GM21381 (cell line): Measurements from ENCODE around the gene SIRT5.
A peak's percentile ranks its signal among the peaks of the same experiment; 100 is the strongest.

Experiments used
- ATAC-seq: cut with Tn5 transposase; IDR thresholded peaks from one replicate; pipeline ENCODE4 v1.9.1; 2021; ENCODE audit warnings: mild to moderate bottlenecking, moderate library complexity; ENCODE audit not compliant: unreplicated experiment

Gene SIRT5

DNA sequence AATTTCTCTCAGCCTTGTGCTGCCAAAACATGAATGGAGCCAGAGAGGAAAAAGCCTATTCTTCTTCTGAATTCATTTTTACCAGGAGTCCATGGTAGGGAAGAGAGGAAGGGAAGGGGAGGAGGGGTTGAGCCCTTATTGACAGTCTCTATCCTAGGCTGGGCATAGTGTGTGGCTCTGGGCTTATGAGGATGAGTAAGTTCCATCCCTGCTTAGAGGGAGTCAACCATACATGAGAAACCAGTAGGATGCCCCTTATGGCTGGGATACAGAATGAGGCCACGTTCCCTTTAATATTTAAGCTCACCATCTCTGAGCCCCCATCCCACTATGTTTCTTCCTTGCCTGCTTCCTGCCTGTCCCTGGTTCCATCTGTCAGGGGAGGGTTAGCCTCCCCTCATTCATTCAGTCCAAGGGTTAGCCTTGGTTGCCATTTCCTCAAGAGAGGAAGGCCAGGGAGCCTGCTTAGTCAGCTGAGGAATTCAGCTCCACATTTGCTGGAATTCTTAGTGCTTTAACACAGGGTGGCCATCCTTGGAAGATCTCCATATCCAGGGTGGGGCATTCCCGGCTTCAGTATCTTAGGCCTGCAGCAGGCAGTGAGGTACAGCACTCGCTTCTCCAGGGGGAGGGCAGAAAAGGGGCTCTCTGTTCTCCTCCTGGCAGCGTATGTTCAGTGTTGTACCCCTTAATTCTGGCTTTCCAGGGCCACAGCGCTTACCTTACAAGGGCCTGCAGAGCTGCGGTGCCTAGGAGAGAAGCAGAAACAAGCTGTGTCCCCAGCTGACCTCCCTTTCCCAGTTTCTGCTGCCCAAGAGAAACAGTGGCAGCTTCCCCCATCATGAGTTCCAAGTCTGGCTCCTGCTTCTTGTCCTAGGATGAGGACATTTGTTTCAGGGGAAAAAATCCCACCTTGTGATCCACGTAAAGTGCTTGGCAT, 12.5 kb downstream of the SIRT5 start:
- ATAC-seq = no peak

DNA sequence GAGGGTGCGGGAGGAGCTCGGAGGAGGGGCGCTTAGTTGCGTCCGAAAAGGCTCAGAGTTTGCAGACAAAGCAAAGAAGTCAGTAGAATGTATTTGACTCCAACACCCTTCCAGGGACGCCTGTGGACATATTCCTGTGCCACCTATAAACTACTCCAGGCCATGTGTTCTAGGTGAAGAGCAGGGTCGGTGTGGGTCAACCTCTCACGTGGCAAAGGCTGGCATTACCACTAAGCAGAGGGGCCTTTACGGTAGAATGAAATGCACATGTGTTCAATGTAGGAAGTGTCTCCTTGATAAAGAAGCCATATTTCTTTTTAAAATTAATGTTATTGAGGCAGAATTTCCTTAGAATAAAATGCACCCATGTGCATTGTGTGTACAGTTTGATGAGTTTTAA, 15.4 kb downstream of the SIRT5 start:
- ATAC-seq = no peak

DNA sequence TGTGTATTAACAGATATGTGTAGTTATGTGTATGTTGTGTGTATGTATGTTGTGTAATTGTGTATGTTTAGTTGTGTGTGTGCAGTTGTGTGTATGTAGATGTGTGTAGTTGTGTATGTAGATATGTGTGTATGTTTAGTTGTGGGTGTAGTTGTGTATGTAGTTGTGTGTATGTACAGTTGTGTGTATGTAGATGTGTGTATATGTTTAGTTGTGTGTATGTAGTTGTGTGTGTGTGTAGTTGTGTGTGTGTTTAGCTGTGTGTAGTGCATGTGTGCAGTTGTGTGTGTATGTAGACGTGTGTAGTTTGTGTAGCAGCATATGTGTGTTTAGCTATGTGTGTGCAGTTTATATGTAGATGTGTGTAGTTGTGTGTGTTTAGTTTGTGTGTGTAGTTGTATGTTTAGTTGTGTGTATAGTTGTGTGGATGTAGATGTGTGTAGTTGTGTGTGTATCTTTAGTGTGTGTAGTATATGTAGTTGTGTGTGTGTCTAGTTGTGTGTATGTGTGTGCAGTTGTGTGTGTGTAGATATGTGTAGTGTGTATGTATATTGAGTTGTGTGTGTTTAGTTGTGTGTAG, 16.3 kb downstream of the SIRT5 start:
- no peak for ATAC-seq

DNA sequence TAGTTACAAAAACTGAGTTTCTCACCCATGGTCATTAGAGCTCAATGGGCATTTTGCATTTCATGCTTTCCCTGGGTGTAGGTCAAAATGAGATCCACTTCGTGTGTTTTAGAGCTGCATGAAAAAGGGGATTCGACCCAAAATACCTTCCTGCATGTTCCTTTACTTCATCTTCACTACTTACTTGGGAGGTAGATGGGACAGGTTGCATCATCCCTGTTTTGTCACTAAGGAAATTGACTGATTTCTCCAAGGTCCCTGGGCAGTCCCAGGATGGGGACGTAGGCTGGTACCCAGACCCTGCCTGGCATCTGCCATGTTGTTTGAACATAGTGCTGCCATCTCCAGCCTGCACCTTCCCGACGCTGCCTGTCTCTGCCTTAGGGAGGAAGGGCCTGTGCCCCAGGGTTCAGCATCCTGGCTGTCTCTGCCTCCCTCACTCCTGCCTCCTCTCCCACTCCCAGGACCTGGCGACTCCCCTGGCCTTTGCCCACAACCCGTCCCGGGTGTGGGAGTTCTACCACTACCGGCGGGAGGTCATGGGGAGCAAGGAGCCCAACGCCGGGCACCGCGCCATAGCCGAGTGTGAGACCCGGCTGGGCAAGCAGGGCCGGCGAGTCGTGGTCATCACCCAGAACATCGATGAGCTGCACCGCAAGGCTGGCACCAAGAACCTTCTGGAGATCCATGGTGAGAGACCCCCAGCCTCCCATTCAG, 17.0 kb downstream of the SIRT5 start:
- no peak for ATAC-seq

DNA sequence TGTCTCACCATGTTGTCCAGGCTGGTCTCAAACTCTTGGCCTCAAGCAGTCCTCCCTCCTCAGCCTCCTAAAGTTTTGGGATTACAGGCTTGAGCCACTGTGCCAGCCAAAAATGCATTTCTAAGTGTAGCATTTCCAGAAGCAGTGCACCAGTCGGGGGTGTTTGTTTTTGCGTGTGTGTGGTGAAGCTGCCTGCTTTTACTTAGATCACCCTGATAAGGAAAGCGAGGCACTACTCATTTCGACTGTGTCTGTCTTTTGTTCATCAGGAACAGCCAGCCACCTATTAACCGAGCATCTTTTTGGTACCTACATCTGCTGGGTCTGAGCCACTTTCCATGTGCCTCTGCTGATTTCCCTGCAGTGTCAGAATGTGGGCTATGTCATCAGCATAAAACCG, 18.7 kb downstream of the SIRT5 start:
- no peak for ATAC-seq

DNA sequence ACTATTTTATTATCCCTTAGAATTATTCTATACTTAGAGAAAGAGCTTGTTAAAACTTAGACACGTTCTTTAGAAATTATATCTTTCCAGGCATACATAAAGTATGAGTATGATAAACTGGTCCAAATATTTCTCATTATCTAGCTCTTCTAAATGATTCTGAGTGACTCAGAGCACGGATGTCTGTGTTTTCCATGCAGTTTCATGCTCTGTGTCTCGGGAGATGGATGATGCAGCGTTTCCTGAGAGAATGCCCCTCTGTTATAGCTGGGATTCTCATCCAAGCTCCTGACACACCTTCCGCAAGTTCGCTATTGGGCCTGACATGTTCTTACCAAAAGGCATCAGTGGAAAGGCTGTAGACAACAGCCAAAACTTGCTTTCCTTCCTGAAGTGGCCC, 19.3 kb downstream of the SIRT5 start:
- no peak for ATAC-seq

DNA sequence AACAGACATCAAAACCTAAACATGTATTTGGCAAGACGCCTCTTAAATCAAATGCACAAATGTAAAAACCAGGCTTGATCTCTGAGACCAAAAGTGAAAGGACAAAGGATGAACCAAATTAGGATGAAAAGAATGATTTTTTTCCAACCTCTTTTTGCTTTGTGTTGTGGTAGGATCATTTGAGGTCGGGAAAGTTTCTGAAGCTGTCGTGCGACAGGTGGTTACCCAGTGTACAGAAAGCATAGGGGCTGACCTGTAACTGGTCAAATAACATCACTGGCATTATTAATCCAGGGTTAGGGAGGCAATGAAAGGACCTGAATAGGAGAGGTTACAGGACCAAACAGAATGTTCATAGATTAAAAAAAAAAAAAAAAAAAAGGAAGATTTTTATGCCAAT, 22.7 kb downstream of the SIRT5 start:
- no peak for ATAC-seq

DNA sequence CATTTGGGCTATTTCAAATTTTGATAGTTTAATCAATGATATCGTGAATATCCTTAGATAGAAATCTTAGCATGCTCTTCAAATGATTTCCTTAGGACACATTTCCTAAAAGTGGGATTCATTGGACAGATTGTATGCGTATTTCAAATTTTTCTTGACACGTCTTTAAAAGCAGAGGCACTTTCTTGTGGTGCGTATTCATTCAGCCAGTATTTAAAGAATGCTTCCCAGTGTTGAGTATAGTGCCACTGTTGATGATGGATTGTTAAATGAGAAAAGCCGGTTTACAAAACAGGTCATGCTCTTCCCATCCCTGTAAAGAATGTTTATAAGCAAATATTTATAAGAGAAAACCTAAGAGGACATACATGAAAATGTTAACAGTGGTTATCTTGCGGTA, 25.6 kb downstream of the SIRT5 start:
- no peak for ATAC-seq

DNA sequence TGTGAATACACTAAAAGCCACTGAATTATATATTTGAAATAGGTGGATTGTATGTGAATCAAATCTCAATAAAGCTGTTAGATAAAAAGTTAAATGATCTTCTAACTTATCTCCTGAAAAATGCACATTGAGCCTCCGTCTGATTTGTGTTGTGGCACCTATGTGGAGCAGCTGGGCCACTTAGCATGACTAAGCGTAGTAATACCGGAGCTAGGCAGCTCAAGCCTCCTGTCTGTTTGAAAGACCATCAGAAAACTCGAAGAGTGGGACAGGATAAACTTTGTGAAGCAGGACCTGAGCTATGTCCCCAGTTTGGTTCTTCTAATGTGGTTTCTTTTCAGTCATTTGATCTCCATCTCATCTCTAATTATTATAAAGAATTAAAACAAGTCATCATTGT, 29.7 kb downstream of the SIRT5 start:
- ATAC-seq = no peak

DNA sequence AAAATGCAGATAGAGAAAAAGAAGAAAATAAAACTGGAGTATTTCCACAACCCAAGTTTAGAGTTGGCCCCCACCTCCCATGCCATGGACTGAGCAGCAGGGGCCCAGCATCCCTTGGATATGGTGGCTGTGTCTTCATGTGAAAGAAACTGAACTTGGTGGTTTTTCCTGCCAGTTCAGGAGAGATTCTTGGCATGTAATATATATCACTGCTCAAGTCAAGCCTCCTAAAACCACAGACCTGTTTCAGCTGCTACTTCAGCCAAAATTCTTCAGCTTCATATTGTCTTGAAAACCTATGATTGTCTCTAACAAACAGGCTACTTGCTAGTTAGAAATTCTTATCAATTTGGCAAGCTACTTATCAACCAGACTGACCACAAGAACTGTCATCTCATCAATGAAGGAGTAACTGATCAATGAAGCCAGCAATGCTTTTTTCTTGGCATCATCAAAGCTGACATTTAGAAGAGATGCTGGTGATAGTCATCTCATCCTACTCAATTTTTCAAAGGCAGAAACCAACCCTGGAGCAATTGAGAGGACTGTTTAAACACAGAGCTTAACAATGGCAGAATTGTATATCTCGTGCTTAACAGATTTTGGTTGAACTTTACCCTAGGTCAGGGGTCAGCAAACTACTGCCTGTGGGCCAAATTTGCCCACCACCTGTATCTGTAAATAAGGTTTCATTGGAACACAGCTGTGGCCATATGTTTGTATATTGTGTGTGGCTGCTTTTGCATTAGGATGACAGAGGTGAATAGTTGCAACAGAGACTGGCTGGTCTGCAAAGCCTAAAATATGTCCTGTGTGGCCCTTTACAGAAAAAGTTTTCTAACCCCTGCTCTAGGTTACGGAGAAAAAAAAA, 30.4 kb downstream of the SIRT5 start:
- no peak for ATAC-seq

DNA sequence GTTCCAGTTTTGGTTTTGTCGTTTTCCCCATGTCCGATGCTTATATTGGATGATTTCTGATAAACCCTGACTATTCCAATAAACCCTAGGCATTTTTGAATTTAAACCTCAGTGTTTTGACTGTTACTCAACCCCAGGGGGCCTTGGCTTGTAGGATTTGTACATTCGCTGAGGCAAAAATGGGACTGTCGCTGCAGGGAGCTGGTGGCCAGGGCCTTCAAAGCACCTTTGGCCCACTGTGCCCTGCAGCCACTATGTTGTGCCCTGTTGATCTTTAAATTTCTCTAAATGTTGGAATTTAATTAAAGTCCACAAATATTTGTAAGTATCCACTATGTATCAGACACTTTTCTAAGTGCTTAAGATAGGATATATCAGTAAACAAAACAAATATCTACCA, 31.2 kb downstream of the SIRT5 start:
- ATAC-seq = no peak

DNA sequence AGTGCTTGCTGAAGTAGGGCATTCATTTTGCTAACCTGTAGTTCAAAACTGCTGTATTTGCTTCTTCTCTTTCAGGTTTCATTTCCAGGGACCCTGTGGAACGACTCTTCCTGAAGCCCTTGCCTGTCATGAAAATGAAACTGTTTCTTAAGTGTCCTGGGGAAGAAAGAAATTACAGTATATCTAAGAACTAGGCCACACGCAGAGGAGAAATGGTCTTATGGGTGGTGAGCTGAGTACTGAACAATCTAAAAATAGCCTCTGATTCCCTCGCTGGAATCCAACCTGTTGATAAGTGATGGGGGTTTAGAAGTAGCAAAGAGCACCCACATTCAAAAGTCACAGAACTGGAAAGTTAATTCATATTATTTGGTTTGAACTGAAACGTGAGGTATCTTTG, 37.3 kb downstream of the SIRT5 start:
- ATAC-seq = no peak

DNA sequence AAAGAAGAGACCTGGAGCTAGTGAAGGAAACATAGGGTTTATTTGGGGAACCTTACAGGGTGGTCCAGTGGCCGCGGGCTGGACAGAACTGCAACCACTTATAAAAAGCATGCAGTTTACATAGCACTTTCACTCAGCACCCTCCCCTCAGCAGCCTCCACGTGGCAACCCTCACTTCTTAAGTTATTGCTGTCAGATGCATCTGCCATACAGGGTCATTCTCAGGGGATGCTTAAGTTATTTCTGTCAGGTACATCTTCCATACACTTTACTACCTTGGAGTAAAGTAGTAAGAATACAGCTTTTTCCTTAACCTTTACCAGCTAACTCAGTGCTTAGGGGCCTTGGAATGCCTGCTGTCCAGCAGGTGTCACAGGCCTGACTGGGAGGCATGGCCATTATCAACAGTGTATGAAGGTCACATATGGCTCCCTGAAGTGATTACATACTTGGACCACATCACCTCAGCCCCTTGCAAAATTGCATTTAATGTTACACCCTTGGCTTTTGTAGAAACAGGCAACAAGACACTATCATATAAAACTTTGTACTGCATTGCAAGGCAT, 38.7 kb downstream of the SIRT5 start:
- ATAC-seq = no peak

DNA sequence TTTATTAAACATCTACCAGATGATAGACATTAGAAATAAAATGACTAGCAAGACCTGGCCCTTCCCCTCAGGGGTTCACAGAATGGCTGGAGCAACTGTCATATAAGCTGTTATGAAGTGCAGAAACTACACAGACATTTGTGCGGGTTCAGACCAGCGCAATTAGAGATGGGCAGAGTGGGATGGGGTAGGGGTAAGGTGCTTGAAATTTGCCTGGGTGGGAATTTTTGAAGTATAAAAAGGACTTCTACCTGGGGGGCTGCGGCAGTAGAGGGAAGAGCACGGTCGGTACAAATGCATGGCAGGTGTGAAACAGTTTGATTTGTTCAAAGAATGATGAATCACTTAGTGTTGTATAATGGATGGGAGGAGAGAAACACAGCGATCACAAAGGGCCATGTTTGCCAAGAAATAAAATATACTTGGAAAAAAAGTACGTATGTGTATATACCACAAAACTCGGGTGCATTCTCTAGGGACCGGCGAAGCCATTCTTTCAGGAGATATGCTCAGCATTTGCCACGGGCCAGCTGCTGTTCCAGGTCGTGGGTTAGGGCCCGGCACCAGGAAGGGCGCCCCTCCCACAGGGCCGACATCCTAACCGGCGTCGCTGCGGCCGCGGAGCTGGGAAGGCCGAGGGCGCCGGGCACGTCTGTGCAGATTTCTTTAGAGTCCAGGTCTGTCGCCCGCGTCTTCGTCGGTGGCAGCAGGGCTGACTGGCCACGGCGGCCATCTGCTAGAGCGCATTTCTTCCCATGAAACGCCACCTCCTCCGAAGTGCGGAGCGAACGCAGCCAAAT, 39.9 kb downstream of the SIRT5 start:
- ATAC-seq = peak; percentile 18

DNA sequence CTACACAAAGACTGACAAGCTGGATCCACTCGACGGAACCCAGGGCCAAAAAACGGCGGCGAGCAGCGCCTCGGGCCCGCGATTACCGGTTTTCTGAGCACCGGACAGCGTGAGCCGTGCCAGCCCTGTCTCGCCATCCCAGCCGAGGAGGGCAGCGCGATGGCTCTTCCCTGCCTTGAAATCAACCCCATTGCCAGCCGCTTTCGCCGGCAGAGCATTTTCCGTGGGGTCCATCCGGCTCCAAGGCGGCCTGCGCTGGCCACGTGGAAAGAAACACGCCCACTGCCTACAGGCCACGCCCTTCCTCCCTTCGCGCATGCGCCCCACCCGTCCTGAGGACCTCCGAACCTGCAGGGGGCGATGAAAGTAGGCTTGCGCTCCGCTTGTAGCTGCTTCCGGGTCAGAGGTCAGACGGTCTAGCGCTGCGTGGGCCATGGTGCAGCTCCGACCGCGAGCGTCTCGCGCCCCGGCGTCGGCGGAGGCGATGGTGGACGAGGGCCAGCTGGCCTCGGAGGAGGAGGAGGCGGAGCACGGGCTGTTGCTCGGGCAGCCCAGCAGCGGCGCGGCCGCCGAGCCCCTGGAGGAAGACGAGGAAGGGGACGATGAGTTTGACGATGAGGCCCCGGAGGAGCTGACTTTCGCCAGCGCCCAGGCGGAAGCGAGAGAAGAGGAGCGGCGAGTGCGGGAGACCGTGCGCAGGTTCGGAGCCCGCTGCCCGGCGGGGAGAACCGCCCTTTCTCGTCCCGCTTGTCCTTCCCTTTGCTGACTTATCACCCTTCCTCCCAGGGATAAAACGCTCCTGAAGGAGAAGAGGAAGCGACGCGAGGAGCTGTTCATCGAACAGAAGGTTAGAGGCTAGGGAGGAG, 40.8 kb downstream of the SIRT5 start, which contains the start of gene NOL7:
NOL7 (plus strand) TSS at position 410 of the 866 bp plus-strand sequence; CDS start at position 434, 24 bp downstream.
- peak; percentile 92 for ATAC-seq

DNA sequence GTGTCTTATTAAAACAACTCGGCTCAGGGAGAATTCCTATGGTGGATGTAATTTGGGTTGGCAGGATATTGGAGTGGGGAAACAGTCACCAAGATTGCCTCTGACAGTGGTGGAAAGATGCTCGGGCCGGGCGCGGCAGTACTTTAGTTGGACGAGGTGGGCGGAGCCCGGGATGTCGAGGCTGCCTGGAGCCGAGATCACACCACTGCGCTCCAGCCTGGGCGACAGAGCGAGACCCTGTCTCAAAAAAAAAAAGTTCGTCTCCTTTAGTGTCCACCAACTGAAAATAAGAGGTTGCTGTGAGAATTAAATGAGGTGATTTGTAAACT, 41.4 kb downstream of the SIRT5 start:
- ATAC-seq = no peak

DNA sequence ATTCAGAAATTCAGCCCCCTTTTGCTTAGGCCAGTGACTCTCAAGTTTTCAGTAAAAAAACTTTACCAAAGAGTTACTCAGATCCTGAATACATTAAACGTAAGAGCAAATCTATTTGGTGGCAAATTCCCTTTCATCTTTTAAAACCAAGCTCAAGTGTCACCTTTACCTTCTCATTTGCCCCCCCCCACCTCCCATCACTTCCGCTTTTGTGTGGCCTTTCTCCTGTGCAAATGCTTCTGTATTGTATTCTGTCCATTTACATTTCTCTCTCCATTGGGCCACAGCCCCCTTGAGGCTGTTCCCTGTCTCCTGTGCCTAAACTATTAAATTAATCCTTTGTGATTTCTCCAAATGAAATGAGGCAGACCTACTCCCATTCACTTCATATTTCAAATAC, 42.7 kb downstream of the SIRT5 start:
- ATAC-seq = no peak

DNA sequence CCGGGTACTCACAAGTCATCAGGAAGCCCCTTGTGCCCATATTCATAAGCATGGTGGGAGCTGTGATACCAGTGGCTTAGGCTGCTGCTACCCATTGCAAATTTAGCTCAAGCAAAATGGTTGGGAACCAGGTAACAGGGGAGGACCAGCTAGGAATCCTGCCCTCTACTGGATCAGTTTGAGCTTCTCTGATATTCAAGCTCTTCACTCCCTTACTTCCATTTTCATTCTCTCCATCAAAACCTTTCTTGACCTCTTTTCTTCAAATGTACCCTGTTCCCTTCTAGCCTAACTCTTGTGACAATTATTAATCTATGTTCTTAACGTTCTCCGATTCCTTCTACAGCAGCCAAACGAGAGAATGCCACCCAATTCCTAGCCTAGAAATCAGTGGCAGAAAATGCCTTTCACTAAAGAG, 50.5 kb downstream of the SIRT5 start:
- ATAC-seq = no peak
